Measurements from ENCODE around the gene FGGY. TPM values are rescaled to one million over a fixed set of nuclear protein-coding genes. Genes with fewer than 3 reads are reported as not detected.

Gene FGGY
- total and polyA plus RNA-seq, 2 donors (not counting 1 experiment from before 2014, with no cell fraction given), result 6.1 to 38.5 TPM

- Histone ChIP-seq H4K20me1 (ENCODE audit: control insufficient read depth, insufficient read depth, low read length, poor library complexity, severe bottlenecking) (no peaks in the 10 kb centered on the region), H3K9ac (ENCODE audit: low read length) (no peak overlapping the region), H3K79me2 (ENCODE audit: control insufficient read depth, insufficient read depth, low read length) (no peaks in the 10 kb centered on the region), H3K27ac (ENCODE audit: low read length in 2 of 2) (no peak overlapping the region), H3K36me3 (replicated peaks in 1 of 2; ENCODE audit: control extremely low read depth in 1 of 2, control insufficient read depth in 1 of 2, extremely low read depth in 1 of 2, insufficient read depth in 2 of 2, low read length in 1 of 2) (peaks cover 0 to 9% of the 10 kb centered on the region in 2 experiments), H3K4me1 (ENCODE audit: control insufficient read depth in 2 of 2, insufficient read depth in 2 of 2, low read length in 2 of 2) (no peaks in the 10 kb centered on the region), H3K4me3 (ENCODE audit: control extremely low read depth in 1 of 5, extremely low read depth in 1 of 5, insufficient read depth in 1 of 5, low read depth in 2 of 5, low read length in 4 of 5) (no peak overlapping the region), H3K4me2 (replicated peaks; ENCODE audit: low read depth, low read length, poor library complexity, severe bottlenecking) (no peak overlapping the region), H3K9me3 (ENCODE audit: control extremely low read depth in 1 of 3, control insufficient read depth in 2 of 3, insufficient read depth in 1 of 3, low read length in 2 of 3) (no peaks in the 10 kb centered on the region), H3K27me3 (replicated peaks in 1 of 4; ENCODE audit: control extremely low read depth in 1 of 4, control insufficient read depth in 3 of 4, insufficient read depth in 4 of 4, low read length in 3 of 4) (no peaks in the 10 kb centered on the region), H2AFZ (ENCODE audit: insufficient read depth, low read depth, low read length, poor library complexity, severe bottlenecking) (no peak overlapping the region)
- ChIA-PET CTCF (no interaction called here), POLR2A (no interaction called here)
- ATAC-seq (ENCODE audit: low read depth) (no peak), DNase-seq (no peak)
- H3K9me3 Mint-ChIP-seq (ENCODE audit: insufficient read depth), result no peaks in the 10 kb centered on the region
- TF ChIP-seq EZH2 (IDR thresholded peaks at IDR 0.05; ENCODE audit: borderline replicate concordance, insufficient read depth, low read depth, low read length, poor library complexity, severe bottlenecking), result no peak
- WGBS (ENCODE audit: insufficient coverage), result 100% methylated on average over 1 of the region's 2 CpGs
- H3K27me3 Mint-ChIP-seq, result no peaks in the 10 kb centered on the region
- no peak overlapping the region for H3K27ac Mint-ChIP-seq
- no peaks in the 10 kb centered on the region for H3K4me1 Mint-ChIP-seq
- no peak overlapping the region for H3K4me3 Mint-ChIP-seq
- intact Hi-C loops (cut with micrococcal nuclease), result no loop called here
Observed at GRCh38 chr1:59360729-59361128, 63.8 kb downstream of the FGGY start.

- Histone ChIP-seq H2AFZ (ENCODE audit: insufficient read depth, low read depth, low read length, poor library complexity, severe bottlenecking) (no peak overlapping the region), H3K4me2 (replicated peaks; ENCODE audit: low read depth, low read length, poor library complexity, severe bottlenecking) (no peak overlapping the region), H3K27me3 (replicated peaks in 1 of 4; ENCODE audit: control extremely low read depth in 1 of 4, control insufficient read depth in 3 of 4, insufficient read depth in 4 of 4, low read length in 3 of 4) (no peaks in the 10 kb centered on the region), H4K20me1 (ENCODE audit: control insufficient read depth, insufficient read depth, low read length, poor library complexity, severe bottlenecking) (no peaks in the 10 kb centered on the region), H3K27ac (ENCODE audit: low read length in 2 of 2) (no peak overlapping the region), H3K4me3 (ENCODE audit: control extremely low read depth in 1 of 5, extremely low read depth in 1 of 5, insufficient read depth in 1 of 5, low read depth in 2 of 5, low read length in 4 of 5) (no peak overlapping the region), H3K9me3 (ENCODE audit: control extremely low read depth in 1 of 3, control insufficient read depth in 2 of 3, insufficient read depth in 1 of 3, low read length in 2 of 3) (no peaks in the 10 kb centered on the region), H3K36me3 (replicated peaks in 1 of 2; ENCODE audit: control extremely low read depth in 1 of 2, control insufficient read depth in 1 of 2, extremely low read depth in 1 of 2, insufficient read depth in 2 of 2, low read length in 1 of 2) (peaks cover 0 to 9% of the 10 kb centered on the region in 2 experiments), H3K9ac (ENCODE audit: low read length) (no peak overlapping the region), H3K79me2 (ENCODE audit: control insufficient read depth, insufficient read depth, low read length) (no peaks in the 10 kb centered on the region), H3K4me1 (ENCODE audit: control insufficient read depth in 2 of 2, insufficient read depth in 2 of 2, low read length in 2 of 2) (no peaks in the 10 kb centered on the region)
- H3K4me3 Mint-ChIP-seq, result no peak overlapping the region
- 93% methylated on average over 6 of the region's 8 CpGs for whole genome bisulfite sequencing (ENCODE audit: insufficient coverage)
- ChIA-PET POLR2A (no interaction called here), CTCF (no interaction called here)
- H3K27ac Mint-ChIP-seq, result no peak overlapping the region
- H3K9me3 Mint-ChIP-seq (ENCODE audit: insufficient read depth), result no peaks in the 10 kb centered on the region
- H3K27me3 Mint-ChIP-seq, result no peaks in the 10 kb centered on the region
- no peak for ATAC-seq (ENCODE audit: low read depth)
- TF ChIP-seq EZH2 (IDR thresholded peaks at IDR 0.05; ENCODE audit: borderline replicate concordance, insufficient read depth, low read depth, low read length, poor library complexity, severe bottlenecking), result no peak
- TF ChIP-seq CTCF (IDR thresholded peaks at IDR 0.05), result no peak
- intact Hi-C loops (cut with micrococcal nuclease), result no loop called here
- no peak for DNase-seq
- H3K4me1 Mint-ChIP-seq, result no peaks in the 10 kb centered on the region
Observed at GRCh38 chr1:59361766-59362165, 64.9 kb downstream of the FGGY start.
